ENCODE measurements around the gene KATNB1. TPM values are rescaled to one million over a fixed set of nuclear protein-coding genes. Genes with fewer than 3 reads are reported as not detected.

Gene KATNB1
- total RNA-seq, 1 donor from 2014 or later, result 47.4 TPM

- no peak overlapping the region for H3K4me3 Mint-ChIP-seq
- H3K9me3 Mint-ChIP-seq, result no peaks in the 10 kb centered on the region
- no peak for TF ChIP-seq CTCF (conservative IDR thresholded peaks at IDR 0.05)
- no peaks in the 10 kb centered on the region for H3K27me3 Mint-ChIP-seq (ENCODE audit: low read depth)
- no peaks in the 10 kb centered on the region for H3K4me1 Mint-ChIP-seq
- H3K27ac Mint-ChIP-seq (ENCODE audit: unreplicated experiment), result no peak overlapping the region
- no peaks in the 10 kb centered on the region for H3K36me3 Mint-ChIP-seq (ENCODE audit: low read depth)
- DNase-seq (ENCODE audit: low read depth, low spot score), result no peak
Measured at GRCh38 chr16:57755061-57755684, 19.6 kb downstream of the KATNB1 start.

- no peak for DNase-seq (ENCODE audit: low read depth, low spot score)
- Mint-ChIP-seq H3K27me3 (ENCODE audit: low read depth) (no peaks in the 10 kb centered on the region), H3K4me1 (no peaks in the 10 kb centered on the region), H3K9me3 (no peaks in the 10 kb centered on the region), H3K4me3 (no peak overlapping the region), H3K27ac (ENCODE audit: unreplicated experiment) (no peak overlapping the region), H3K36me3 (ENCODE audit: low read depth) (no peaks in the 10 kb centered on the region)
- TF ChIP-seq CTCF (conservative IDR thresholded peaks at IDR 0.05), result no peak
Measured at GRCh38 chr16:57755726-57756423, 20.3 kb downstream of the KATNB1 start.

- H3K27me3 Mint-ChIP-seq (ENCODE audit: low read depth), result no peaks in the 10 kb centered on the region
- TF ChIP-seq CTCF (conservative IDR thresholded peaks at IDR 0.05), result no peak
- H3K4me1 Mint-ChIP-seq, result no peaks in the 10 kb centered on the region
- no peak overlapping the region for H3K4me3 Mint-ChIP-seq
- no peak for DNase-seq (ENCODE audit: low read depth, low spot score)
- H3K27ac Mint-ChIP-seq (ENCODE audit: unreplicated experiment), result no peak overlapping the region
- no peaks in the 10 kb centered on the region for H3K9me3 Mint-ChIP-seq
- H3K36me3 Mint-ChIP-seq (ENCODE audit: low read depth), result no peaks in the 10 kb centered on the region
Measured at GRCh38 chr16:57756424-57757325, 21.1 kb downstream of the KATNB1 start.

- Mint-ChIP-seq H3K27me3 (ENCODE audit: low read depth) (no peaks in the 10 kb centered on the region), H3K27ac (ENCODE audit: unreplicated experiment) (no peak overlapping the region), H3K9me3 (no peaks in the 10 kb centered on the region), H3K36me3 (ENCODE audit: low read depth) (no peaks in the 10 kb centered on the region), H3K4me3 (no peak overlapping the region), H3K4me1 (no peaks in the 10 kb centered on the region)
- peak; percentile 90 for DNase-seq (ENCODE audit: low read depth, low spot score)
- peak; percentile 96 for TF ChIP-seq CTCF (conservative IDR thresholded peaks at IDR 0.05)
Measured at GRCh38 chr16:57757326-57757786, 21.8 kb downstream of the KATNB1 start.

- no peak for TF ChIP-seq CTCF (conservative IDR thresholded peaks at IDR 0.05)
- Mint-ChIP-seq H3K4me3 (no peak overlapping the region), H3K27me3 (ENCODE audit: low read depth) (no peaks in the 10 kb centered on the region), H3K4me1 (no peaks in the 10 kb centered on the region), H3K27ac (ENCODE audit: unreplicated experiment) (no peak overlapping the region), H3K36me3 (ENCODE audit: low read depth) (no peaks in the 10 kb centered on the region), H3K9me3 (no peaks in the 10 kb centered on the region)
- no peak for DNase-seq (ENCODE audit: low read depth, low spot score)
Measured at GRCh38 chr16:57757883-57758282, 22.3 kb downstream of the KATNB1 start.
